ENCODE data around the gene ACVR1. TPM values are rescaled to one million over a fixed set of nuclear protein-coding genes. Genes with fewer than 3 reads are reported as not detected.

Gene ACVR1
- total and polyA plus RNA-seq, 2 donors, result 3.0 to 8.0 TPM

DNA sequence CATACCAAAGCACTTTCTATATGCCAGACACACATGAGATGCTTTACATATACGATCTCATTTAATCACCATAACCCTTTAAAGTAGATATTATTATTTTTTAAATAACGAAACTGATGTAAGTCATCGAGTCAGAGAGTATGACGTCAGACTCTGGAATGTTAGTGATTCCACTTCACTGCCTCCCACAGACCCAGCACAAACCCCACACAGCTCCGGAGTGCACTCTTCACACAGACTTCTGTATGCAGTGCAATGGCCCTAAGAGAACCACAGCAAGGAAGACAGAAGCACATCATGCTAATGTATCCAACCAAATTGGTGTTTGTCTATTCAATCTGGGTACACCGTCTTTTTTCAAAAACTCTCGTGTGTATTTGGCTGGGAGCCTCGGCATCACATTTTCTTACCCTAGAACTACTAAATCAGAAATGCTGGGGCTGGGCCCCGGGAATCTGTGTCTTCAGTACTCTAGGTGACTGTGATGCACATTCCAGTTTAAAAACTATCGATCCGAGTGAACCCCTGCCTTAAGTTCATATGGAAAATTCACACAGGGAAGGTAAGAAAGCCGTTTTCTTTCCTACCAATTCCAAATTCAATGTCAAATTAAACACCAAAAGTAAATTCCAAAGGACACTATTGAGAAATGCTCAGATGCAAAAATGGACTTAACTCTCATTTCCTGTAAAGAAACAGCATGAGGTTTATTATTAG is 129.7 kb downstream of the ACVR1 start:
- H3K4me3 ChIP-seq (ENCODE audit: low read length in 2 of 2), result no peak overlapping the region
- 98% methylated on average over 12 of the region's 12 CpGs for WGBS
- H3K27ac ChIP-seq (ENCODE audit: low read depth in 1 of 2, low read length in 1 of 2), result no peak overlapping the region
- H3K36me3 ChIP-seq (ENCODE audit: control insufficient read depth in 2 of 2, insufficient read depth in 2 of 2, low read length in 1 of 2), result peaks cover 0 to 3% of the 10 kb centered on the region in 2 donors
- no peaks in the 10 kb centered on the region for H3K27me3 ChIP-seq (ENCODE audit: control insufficient read depth in 2 of 2, insufficient read depth in 1 of 2, low read length in 1 of 2)
- no peak for DNase-seq (ENCODE audit: low read depth in 6 of 9, low spot score in 9 of 9)
- H3K4me1 ChIP-seq (ENCODE audit: control insufficient read depth in 2 of 2, insufficient read depth in 2 of 2, low read length in 2 of 2), result no peaks in the 10 kb centered on the region
- no peaks in the 10 kb centered on the region for H3K9me3 ChIP-seq (ENCODE audit: control insufficient read depth in 2 of 2, insufficient read depth in 1 of 2, low read length in 1 of 2)

DNA sequence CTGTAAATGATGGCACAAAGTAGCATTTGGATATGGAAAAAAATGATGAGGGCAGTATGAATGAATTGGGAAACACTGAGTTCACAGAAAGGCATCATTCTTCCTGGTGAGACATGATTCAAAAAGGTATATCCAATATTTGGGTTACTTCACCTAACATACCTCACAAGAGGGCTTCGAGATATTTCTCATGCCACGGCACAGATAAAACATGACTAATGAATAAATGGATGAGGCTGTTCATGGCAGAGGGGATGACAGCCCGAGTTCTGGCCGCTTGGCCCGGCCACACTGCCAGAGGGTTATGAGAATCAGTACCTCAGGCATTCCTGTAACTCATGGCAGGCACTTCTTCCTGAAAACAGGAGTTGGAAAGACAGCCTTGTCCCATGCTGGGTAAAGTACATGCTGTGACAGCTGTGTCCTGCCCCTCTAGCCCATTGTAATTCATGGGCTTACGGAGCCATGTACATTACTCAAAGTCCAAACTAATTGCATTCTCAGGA is 131.5 kb downstream of the ACVR1 start:
- no peak for DNase-seq (ENCODE audit: low read depth in 6 of 9, low spot score in 9 of 9)
- WGBS, result 98% methylated on average over 6 of the region's 6 CpGs
- Histone ChIP-seq H3K9me3 (ENCODE audit: control insufficient read depth in 2 of 2, insufficient read depth in 1 of 2, low read length in 1 of 2) (no peaks in the 10 kb centered on the region), H3K36me3 (ENCODE audit: control insufficient read depth in 2 of 2, insufficient read depth in 2 of 2, low read length in 1 of 2) (no peaks in the 10 kb centered on the region), H3K27ac (ENCODE audit: low read depth in 1 of 2, low read length in 1 of 2) (no peak overlapping the region), H3K4me3 (ENCODE audit: low read length in 2 of 2) (no peak overlapping the region), H3K27me3 (ENCODE audit: control insufficient read depth in 2 of 2, insufficient read depth in 1 of 2, low read length in 1 of 2) (no peaks in the 10 kb centered on the region), H3K4me1 (ENCODE audit: control insufficient read depth in 2 of 2, insufficient read depth in 2 of 2, low read length in 2 of 2) (no peaks in the 10 kb centered on the region)

DNA sequence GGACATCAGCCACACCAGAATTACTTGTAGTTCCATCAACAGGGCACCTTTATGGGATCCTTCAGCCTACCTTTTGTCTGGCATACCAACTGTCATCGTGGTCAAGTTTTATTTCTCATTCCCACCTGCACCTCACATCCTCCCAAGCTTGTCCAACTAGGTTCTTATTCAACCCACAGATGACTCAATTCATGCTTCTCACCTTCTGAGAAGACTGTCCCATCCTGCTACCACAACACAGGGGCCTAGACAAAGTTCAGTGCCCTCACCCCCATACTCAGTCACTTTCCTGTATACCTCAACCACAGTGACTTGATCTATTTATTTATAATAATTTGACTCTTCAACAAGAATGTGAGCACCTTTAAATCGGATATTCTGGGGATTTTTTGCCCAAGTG is 133.1 kb downstream of the ACVR1 start:
- Histone ChIP-seq H3K4me1 (ENCODE audit: control insufficient read depth in 2 of 2, insufficient read depth in 2 of 2, low read length in 2 of 2) (no peaks in the 10 kb centered on the region), H3K27me3 (ENCODE audit: control insufficient read depth in 2 of 2, insufficient read depth in 1 of 2, low read length in 1 of 2) (no peaks in the 10 kb centered on the region), H3K4me3 (ENCODE audit: low read length in 2 of 2) (no peak overlapping the region), H3K9me3 (ENCODE audit: control insufficient read depth in 2 of 2, insufficient read depth in 1 of 2, low read length in 1 of 2) (no peaks in the 10 kb centered on the region), H3K27ac (ENCODE audit: low read depth in 1 of 2, low read length in 1 of 2) (no peak overlapping the region), H3K36me3 (ENCODE audit: control insufficient read depth in 2 of 2, insufficient read depth in 2 of 2, low read length in 1 of 2) (no peaks in the 10 kb centered on the region)
- WGBS, result 98% methylated on average over 2 of the region's 2 CpGs
- no peak for DNase-seq (ENCODE audit: low read depth in 6 of 9, low spot score in 9 of 9)

DNA sequence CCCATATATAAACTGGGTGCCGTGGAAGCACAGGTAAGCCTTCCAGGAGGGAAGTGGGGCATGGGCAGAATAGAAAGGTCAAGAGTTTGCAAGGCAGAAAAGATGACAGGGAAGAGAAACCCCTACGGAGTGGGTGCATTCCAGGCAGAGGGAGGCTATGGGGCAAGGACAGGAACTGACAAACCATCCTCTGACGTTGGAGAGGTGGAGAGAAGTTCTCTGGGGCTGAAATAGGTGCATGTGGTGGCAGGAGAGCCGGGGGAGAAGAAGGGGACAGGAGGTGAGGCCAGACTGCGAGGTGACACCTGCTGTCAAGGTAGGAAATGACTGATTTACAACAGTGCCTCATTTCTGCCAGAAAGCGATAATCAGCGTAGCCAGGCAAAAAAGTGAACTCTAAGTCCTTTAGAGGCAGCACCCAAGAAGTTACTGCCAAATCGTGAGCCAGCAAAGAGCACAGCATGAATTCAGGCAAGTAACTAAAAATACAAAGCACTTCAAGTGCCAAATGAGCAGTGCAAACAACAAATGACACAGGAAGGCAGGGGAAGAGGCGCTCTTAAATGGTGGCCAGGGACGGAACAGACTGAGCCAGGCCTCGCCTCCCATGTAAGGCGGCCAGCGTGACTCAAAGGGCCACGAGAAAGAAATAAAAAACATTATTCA is 134.2 kb downstream of the ACVR1 start:
- no peaks in the 10 kb centered on the region for H3K4me1 ChIP-seq (ENCODE audit: control insufficient read depth in 2 of 2, insufficient read depth in 2 of 2, low read length in 2 of 2)
- H3K9me3 ChIP-seq (ENCODE audit: control insufficient read depth in 2 of 2, insufficient read depth in 1 of 2, low read length in 1 of 2), result no peaks in the 10 kb centered on the region
- no peak overlapping the region for H3K4me3 ChIP-seq (ENCODE audit: low read length in 2 of 2)
- no peak for DNase-seq (ENCODE audit: low read depth in 6 of 9, low spot score in 9 of 9)
- no peak overlapping the region for H3K27ac ChIP-seq (ENCODE audit: low read depth in 1 of 2, low read length in 1 of 2)
- H3K36me3 ChIP-seq (ENCODE audit: control insufficient read depth in 2 of 2, insufficient read depth in 2 of 2, low read length in 1 of 2), result peaks cover 2 to 3% of the 10 kb centered on the region in 2 donors
- WGBS, result 97% methylated on average over 14 of the region's 14 CpGs
- no peaks in the 10 kb centered on the region for H3K27me3 ChIP-seq (ENCODE audit: control insufficient read depth in 2 of 2, insufficient read depth in 1 of 2, low read length in 1 of 2)

DNA sequence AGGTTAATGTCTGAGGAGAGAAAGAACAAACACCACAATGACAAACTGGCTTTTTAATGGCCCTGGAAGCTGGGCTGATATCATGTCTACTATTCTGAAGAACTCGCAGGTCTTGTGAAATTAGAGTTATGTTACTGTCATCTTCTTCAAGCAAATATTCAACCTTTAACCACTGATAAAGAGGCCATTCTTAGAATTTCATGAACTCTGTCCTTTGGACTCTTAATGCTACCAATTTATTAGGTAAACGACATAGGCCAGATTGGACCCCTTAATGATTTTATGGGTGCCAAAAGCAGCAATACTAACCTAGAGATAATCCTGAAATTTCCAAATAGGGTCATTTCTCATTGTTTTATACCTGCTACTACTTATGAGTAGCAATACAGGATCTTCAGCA is 138.5 kb downstream of the ACVR1 start:
- H3K9me3 ChIP-seq (ENCODE audit: control insufficient read depth in 2 of 2, insufficient read depth in 1 of 2, low read length in 1 of 2), result no peaks in the 10 kb centered on the region
- no peak overlapping the region for H3K27ac ChIP-seq (ENCODE audit: low read depth in 1 of 2, low read length in 1 of 2)
- no peaks in the 10 kb centered on the region for H3K4me1 ChIP-seq (ENCODE audit: control insufficient read depth in 2 of 2, insufficient read depth in 2 of 2, low read length in 2 of 2)
- H3K27me3 ChIP-seq (ENCODE audit: control insufficient read depth in 2 of 2, insufficient read depth in 1 of 2, low read length in 1 of 2), result no peaks in the 10 kb centered on the region
- 99% methylated on average over 2 of the region's 2 CpGs for WGBS
- H3K36me3 ChIP-seq (ENCODE audit: control insufficient read depth in 2 of 2, insufficient read depth in 2 of 2, low read length in 1 of 2), result peaks cover 2 to 4% of the 10 kb centered on the region in 2 donors
- no peak for DNase-seq (ENCODE audit: low read depth in 6 of 9, low spot score in 9 of 9)
- H3K4me3 ChIP-seq (ENCODE audit: low read length in 2 of 2), result no peak overlapping the region

DNA sequence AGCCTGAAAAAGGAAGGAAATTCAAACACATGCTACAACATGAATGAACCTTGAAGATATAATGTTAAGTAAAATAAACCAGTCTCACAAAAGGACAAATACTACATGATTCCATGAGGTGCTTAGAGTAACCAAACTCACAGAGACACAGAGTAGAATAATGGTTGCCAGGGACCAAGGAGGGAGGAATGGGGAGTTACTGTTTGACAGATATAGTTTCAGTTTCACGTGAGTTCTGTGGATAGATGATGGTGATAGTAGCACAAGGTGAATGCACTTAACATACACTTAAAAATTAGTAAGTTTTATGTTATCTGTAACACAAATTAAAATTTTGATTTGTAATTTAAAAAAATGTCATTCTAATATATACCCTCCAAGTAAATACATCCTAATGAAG is 140.6 kb downstream of the ACVR1 start:
- H3K36me3 ChIP-seq (ENCODE audit: control insufficient read depth in 2 of 2, insufficient read depth in 2 of 2, low read length in 1 of 2), result peaks cover 2 to 4% of the 10 kb centered on the region in 2 donors
- no peak overlapping the region for H3K27ac ChIP-seq (ENCODE audit: low read depth in 1 of 2, low read length in 1 of 2)
- no peak for DNase-seq (ENCODE audit: low read depth in 6 of 9, low spot score in 9 of 9)
- no peaks in the 10 kb centered on the region for H3K4me1 ChIP-seq (ENCODE audit: control insufficient read depth in 2 of 2, insufficient read depth in 2 of 2, low read length in 2 of 2)
- H3K9me3 ChIP-seq (ENCODE audit: control insufficient read depth in 2 of 2, insufficient read depth in 1 of 2, low read length in 1 of 2), result no peaks in the 10 kb centered on the region
- H3K4me3 ChIP-seq (ENCODE audit: low read length in 2 of 2), result no peak overlapping the region
- no peaks in the 10 kb centered on the region for H3K27me3 ChIP-seq (ENCODE audit: control insufficient read depth in 2 of 2, insufficient read depth in 1 of 2, low read length in 1 of 2)
- WGBS, result 95% methylated on average over 1 of the region's 1 CpG

DNA sequence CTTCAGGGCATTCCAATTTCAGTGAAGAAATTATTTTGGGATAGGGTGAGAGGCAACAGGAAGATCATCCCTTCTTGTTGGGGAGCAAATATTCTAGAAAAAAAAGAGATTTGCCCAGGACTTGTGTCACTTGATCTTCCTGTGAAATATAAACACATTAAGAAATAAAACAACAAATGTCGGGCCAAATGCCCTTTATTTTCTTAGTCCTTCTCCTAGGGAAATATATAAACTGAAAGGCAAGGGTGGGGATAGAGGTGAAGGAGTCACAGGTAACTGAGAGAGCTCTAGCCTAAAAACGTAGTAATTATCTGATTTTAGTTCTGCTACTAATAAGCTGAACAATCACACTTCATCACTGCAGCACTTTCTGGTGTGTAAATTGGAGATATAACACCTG is 142.9 kb downstream of the ACVR1 start:
- Histone ChIP-seq H3K9me3 (ENCODE audit: control insufficient read depth in 2 of 2, insufficient read depth in 1 of 2, low read length in 1 of 2) (no peaks in the 10 kb centered on the region), H3K27ac (ENCODE audit: low read depth in 1 of 2, low read length in 1 of 2) (no peak overlapping the region), H3K27me3 (ENCODE audit: control insufficient read depth in 2 of 2, insufficient read depth in 1 of 2, low read length in 1 of 2) (no peaks in the 10 kb centered on the region), H3K36me3 (ENCODE audit: control insufficient read depth in 2 of 2, insufficient read depth in 2 of 2, low read length in 1 of 2) (peaks cover 2 to 4% of the 10 kb centered on the region in 2 donors), H3K4me3 (ENCODE audit: low read length in 2 of 2) (no peak overlapping the region), H3K4me1 (ENCODE audit: control insufficient read depth in 2 of 2, insufficient read depth in 2 of 2, low read length in 2 of 2) (no peaks in the 10 kb centered on the region)
- DNase-seq (ENCODE audit: low read depth in 6 of 9, low spot score in 9 of 9), result no peak
- WGBS, result 95% methylated on average over 2 of the region's 2 CpGs

DNA sequence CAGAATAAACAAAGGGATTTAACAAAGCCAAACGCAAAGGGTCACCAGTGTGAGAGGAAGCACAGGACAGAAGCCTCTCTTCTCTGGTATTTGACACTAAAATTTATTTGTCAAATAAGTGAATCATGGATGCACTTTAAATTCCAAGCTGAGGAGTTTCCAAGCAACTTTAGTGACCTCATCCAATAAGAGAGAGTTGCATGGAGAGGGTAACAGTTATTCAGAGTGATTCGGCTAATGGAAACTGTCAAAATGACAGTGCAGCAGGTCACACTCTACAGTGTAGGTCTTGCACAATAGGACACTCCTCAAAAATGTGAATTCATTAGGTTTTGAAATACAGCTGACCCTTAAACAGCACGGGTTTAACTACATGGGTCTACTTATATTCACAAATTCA is 143.5 kb downstream of the ACVR1 start:
- Histone ChIP-seq H3K36me3 (ENCODE audit: control insufficient read depth in 2 of 2, insufficient read depth in 2 of 2, low read length in 1 of 2) (peaks cover 2 to 4% of the 10 kb centered on the region in 2 donors), H3K9me3 (ENCODE audit: control insufficient read depth in 2 of 2, insufficient read depth in 1 of 2, low read length in 1 of 2) (no peaks in the 10 kb centered on the region), H3K27ac (ENCODE audit: low read depth in 1 of 2, low read length in 1 of 2) (no peak overlapping the region), H3K27me3 (ENCODE audit: control insufficient read depth in 2 of 2, insufficient read depth in 1 of 2, low read length in 1 of 2) (no peaks in the 10 kb centered on the region), H3K4me3 (ENCODE audit: low read length in 2 of 2) (no peak overlapping the region), H3K4me1 (ENCODE audit: control insufficient read depth in 2 of 2, insufficient read depth in 2 of 2, low read length in 2 of 2) (no peaks in the 10 kb centered on the region)
- 96% methylated on average over 3 of the region's 3 CpGs for WGBS
- DNase-seq (ENCODE audit: low read depth in 6 of 9, low spot score in 9 of 9), result no peak

DNA sequence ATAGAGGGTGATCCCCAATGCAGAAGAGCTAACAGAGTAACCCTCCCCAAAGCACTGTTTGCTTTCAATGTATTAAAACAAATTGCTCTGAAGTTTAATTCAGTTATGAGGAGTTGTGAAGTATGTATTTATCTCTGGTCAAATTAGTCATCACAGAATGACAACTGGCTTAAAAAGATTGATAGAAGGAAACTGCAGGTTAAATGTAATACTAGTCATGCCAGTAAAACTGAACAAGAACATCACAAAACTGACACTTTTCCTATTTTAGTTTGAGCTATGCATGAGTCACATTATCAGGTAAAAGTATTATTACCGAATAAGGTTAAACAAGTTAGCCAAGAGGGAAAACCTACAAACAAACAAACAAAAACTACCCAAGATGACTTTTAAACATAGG is 148.4 kb downstream of the ACVR1 start:
- no peaks in the 10 kb centered on the region for H3K36me3 ChIP-seq (ENCODE audit: control insufficient read depth in 2 of 2, insufficient read depth in 2 of 2, low read length in 1 of 2)
- 97% methylated on average over 1 of the region's 1 CpG for WGBS
- no peaks in the 10 kb centered on the region for H3K27me3 ChIP-seq (ENCODE audit: control insufficient read depth in 2 of 2, insufficient read depth in 1 of 2, low read length in 1 of 2)
- DNase-seq (ENCODE audit: low read depth in 6 of 9, low spot score in 9 of 9), result no peak
- no peak overlapping the region for H3K4me3 ChIP-seq (ENCODE audit: low read length in 2 of 2)
- H3K4me1 ChIP-seq (ENCODE audit: control insufficient read depth in 2 of 2, insufficient read depth in 2 of 2, low read length in 2 of 2), result no peaks in the 10 kb centered on the region
- H3K27ac ChIP-seq (ENCODE audit: low read depth in 1 of 2, low read length in 1 of 2), result no peak overlapping the region
- H3K9me3 ChIP-seq (ENCODE audit: control insufficient read depth in 2 of 2, insufficient read depth in 1 of 2, low read length in 1 of 2), result no peaks in the 10 kb centered on the region
